GM21360 (cell line): Measurements from ENCODE around the gene NAPEPLD.
"Not testable (repeated sequence)": the region's sequence is repeated elsewhere in the genome, so short reads cannot be mapped to it uniquely, and the experiment has no call there.

Experiments used
- ATAC-seq: cut with Tn5 transposase; IDR thresholded peaks from one replicate; pipeline ENCODE4 v1.9.1; 2021; ENCODE audit warnings: mild to moderate bottlenecking, moderate library complexity; ENCODE audit not compliant: unreplicated experiment

The NAPEPLD gene

DNA sequence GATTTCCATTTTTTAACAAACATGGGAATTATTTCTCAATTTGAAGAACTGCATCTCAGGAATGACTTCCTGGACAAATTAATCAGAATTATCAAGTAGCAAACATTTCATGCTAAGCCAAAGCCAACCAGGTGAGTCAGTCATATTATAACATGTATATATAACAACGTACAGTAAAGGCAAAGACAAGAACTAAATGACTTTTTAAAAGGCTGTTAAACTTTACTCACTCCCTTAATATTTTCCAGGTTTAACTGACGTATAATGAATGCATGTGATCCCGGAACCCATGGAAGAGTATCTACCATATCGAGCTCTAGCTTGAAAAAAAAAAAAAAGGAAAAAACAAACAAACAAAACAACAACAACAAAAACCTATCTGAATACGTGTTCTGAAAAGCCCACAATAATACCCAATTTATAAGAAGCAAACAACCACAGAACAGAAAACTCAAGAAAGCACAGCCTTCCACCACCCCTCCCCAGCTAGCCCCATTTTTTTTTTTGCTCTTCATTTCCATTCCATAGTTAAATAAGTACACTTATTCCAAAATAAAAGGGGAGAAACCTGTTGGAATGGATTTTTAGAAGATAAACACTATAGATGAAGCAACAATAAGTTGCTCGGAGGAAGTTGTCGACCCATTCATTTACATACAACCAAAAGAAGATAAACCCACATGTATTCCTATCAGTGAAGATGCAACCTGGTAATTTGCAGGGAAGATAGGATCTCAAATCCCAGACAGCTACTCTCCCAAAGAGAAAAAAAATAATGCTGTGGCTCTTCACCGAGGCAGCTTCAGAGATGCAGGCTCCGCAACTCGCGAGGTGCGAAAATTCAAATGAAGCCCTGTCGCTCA, 537 bp downstream of the NAPEPLD start:
- ATAC-seq, result no peak

DNA sequence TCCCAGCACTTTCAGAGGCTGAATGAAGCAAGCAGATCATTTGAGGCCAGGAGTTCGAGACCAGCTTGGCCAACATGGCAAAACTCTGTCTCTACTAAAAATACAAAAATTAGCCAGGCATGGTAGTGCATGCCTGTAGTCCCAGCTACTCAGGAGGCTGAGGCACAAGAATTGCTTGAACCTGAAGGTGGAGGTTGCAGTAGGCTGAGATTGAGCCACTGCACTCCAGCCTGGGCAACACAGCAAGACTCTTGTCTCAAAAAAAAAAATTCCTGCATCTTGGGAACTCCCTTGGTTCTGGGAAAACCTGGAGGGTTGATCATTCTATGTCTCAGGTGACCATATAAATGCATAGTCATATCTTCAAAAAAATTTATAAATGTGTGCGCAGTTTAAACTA, 4.1 kb downstream of the NAPEPLD start:
- ATAC-seq, result not testable (repeated sequence)

DNA sequence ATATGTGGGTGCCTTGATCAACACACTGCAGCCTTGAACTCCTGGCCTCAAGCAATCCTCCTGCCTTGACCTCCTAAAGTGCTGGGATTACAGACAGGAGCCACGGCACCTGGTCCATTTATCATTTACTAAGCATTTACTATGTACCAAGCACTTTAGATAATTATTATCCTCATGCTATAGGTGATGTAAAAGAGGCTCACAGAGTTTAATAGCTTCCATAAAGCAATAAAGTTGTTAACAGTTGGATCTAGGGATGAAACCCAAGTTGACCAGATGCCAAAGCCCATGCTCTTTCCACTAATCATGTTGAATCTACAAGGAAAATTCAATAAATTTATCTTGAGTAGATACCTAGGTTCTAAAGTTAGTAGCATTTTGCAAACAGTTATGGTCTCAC, 5.0 kb downstream of the NAPEPLD start:
- ATAC-seq, result no peak

DNA sequence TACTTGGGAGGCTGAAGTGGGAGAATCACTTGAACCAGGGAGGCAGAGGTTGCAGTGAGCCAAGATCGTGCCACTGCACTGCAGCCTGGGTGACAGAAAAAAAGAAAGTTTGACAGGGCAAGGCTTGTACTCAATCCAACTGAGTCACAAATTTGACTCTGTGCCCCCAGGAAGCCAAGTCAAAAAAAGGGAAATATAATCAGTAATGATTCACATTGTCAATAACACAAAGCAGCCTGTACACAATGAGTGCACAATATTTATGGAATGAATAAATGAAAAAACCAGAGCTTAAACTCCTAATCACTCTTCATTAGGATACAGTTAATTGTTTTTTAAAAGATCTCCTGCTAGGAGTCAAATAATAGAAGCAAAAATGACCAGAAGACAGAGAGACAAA, 6.4 kb downstream of the NAPEPLD start:
- no peak for ATAC-seq

DNA sequence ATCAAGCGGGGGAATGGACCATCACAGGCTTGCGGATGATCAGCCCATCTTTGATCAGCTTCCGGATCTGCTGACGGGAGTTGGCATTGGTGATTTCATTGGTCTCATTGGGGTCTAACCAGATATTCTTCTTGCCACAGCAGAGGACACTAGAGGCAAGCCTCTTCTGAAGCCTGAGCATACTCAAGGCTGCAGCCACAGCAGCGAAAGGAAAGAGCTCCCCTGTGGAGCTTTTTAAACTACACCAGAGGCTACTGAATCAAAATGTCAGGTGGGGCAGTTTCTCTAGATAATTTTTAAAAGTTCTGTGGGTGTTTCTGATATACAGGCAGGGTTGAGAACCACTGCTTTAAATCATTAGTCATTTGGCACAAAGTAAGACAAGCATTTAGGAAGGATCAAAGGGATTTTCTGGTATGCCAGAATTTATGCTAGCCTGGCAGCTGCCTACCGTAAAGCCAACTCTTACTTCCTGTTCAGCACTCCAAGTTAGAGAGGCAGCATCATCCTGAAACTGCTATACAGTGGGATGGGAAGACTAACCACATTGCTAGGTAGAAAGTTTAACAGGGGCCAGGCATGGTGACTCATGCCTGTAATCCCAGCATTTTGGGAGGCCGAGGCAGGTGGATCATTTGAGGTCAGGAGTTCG, 7.0 kb downstream of the NAPEPLD start:
- no peak for ATAC-seq

DNA sequence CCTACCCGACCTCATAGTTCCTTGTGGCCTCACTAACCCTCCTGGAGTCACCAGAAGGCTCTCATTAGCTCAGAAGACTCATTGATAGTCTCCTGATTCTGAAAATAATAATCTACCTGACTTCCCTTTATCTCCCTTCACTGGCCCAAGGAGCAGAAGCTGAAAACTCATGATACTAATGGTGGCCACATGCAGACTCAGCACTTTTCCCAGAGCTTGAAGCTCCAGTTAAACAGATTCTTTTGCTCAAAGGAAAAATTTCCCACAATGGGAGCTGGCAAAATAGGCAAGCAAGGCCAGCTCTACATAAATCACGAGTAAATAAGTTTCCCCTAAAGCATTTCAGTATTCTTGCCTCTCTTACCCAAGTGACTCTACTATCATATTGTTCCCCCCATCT, 8.2 kb downstream of the NAPEPLD start:
- ATAC-seq, result no peak

DNA sequence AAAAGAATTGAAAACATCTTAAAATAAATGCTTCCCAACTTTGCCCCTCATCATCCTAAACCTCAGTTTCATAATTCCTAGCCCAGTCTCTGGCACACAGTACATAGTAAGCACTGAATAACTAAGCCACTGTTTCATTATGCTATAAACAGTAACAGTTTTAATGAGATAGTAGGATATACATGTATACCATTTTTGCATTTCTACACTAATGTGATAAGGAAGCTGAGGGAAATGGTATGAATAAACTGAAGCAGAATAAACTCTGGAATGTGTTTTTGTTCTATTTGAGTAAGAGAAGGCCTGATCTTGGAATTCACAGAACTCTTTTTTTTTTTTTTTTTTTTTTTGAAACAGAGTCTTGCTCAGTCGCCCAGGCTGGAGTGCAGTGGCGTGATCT, 8.8 kb downstream of the NAPEPLD start:
- ATAC-seq, result no peak

DNA sequence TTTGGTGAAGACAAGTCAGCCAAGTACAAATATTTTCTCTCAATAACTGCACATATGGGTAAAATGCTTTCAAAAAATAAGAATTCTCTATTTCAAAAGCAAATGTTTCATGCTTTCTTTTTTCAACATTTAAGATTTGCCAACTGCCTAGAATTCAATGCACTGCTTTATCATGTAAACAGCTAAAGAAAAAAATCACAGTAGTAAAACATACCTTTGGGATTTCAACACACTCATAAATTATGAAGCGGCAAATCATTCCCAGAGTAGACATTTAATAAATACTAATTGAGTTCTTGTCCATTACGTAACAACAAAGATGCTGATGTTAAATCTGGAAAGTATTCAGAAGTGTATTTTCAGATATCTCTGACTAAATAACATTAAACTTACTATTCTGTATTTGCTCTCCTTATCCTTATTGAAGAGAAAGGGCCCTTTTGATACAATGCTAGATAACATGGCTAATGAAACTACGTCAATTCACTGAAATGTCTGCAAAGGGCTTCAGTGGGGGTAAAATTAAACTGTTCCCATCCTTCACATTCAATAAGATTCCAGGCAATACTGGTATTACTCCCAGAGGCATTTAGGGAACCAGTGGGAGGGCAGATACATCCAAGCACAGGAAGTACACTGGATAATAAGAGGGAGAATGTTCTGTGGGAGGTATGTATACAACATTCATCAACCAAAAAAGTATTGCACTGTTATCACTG, 13.9 kb downstream of the NAPEPLD start:
- ATAC-seq, result no peak

DNA sequence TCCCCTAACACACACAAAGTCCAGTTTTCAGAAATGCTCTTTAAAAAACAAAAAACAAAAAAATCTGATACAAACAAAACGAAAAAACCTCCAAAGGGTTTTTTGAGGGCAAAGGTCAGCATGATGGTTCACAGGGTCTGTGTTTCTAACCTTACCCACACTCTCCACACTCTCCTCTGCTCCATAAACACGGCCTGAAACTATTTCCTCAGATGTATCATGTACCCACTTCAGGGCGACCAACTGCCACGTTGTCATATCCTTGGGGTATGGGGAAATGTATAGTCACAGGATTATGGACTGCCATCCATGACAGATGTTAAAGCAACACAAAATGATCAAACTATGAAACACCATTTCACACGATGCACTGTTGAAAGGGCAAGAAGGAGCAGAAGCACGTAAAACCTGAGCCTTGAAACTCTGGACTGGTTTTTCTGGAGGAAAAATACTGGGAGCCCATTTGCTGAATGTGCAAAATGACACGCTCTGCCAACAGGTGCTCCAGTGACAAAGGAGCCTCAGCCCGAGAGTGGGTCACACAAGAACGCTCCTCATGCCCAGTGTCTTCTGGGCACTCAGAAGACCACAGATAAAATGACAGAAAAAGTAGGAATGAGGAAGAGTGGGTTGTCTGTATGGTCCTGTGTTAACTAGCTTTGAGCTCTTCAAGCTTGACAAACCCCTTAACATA, 15.8 kb downstream of the NAPEPLD start:
- no peak for ATAC-seq

DNA sequence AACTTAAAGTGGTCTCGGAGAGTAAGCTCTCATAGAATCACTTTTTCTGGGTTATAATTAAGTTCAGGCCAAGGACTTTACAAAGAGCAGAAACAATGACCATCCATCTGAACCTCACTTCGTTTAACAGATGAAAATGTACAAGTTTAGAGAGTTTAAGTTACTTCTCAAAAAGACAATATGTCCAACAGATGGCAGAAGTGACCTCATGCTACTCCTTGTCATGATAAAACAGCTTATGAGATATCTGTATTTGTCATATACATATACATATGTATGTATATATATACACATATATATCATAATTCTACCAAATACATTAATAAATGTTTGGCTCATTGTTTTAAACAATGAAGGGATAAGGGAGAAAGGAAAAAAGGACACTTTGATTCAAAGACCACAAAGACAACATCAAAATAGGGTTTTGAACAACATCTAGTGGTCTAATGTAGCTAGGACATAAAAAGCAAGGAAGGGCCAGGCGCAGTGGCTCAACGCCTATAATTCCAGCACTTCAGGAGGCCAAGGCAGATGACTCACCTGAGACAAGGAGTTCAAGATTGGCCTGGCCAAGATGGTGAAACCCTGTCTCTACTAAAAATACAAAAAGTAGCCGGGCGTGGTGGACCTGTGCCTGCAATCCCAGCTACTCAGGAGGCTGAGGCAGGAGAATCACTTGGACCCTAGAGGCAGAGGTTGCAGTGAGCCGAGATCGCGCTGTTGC, 17.8 kb downstream of the NAPEPLD start:
- no peak for ATAC-seq

DNA sequence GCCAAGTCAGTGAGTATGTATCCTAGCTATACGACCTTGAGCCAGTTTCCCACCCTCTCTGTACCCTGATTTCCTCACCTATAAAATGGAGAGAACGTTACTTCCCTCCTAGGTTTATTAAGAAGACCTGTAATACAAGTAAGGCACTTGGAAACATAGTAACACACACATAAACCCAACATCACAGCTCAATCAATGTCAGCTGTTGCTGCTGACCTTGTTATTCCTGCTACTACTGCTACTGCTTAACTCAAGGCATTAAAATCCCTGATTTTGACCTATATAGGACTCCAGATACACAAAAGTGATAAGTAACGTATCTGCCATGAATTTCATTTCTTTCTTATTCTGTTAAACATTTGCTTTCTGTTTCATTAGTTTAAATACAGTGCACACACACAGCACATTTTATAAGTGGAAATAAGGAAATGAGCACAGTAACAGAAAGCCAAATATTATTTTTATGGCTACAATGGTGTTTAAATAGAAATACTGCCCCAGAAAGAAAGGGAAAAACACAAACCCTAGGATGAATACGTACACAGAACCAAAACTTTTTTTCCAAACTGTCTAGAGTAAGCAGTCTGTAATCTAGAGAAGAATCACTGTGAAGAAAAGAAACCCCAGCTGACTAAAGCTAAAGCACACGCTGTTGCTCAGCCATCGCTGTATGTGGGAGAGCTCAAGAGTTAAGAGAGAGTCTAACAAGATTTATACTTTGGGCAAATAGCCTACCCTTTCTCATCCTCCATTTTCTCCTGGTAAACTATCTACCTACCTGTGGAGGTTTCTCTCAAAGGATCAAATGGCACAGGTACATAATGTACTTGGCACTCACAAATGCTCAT, 19.0 kb downstream of the NAPEPLD start:
- ATAC-seq, result no peak

DNA sequence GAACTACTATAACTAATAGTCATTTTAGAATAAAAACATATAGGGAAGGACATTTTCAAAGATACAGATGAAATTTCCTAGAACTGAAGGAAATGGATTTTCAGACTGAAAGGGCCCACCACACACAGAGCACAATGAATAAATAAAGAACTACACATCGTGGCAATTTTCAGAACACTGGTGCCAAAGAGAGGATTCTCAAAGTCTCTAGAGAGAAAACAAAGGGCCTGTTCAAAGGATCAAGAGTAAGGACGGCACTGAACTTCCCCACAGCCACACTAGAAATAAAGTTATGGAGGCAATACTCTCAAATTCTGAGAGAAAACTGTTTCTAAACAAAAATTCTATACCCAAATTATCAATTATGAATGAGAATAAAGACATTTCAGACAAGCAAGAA, 21.9 kb downstream of the NAPEPLD start:
- ATAC-seq, result no peak

DNA sequence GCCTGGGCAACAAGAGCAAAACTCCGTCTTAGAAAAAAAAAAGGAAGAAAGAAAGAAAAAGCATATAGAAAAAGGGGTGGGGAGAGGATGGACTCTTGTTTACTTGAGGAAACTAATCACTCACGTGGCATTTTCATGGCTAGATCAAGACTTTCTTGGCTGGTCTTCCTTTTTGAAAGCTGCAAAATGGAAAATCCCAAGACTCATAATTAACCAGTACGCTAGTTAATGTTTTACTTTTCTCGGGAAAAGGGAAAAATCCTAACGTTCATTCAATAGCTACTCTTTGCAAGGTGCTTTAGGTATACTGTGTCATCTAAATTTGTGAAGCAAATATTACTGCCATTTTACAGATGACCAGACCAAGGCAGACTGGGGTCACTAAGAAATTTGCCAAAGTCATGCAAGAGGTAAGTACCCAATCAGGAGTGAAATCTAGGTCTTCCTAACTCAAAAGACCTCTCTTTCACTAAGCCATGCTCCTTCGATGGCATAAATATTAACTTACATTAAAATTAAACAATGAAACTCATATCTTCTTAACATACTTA, 24.4 kb downstream of the NAPEPLD start:
- ATAC-seq, result no peak

DNA sequence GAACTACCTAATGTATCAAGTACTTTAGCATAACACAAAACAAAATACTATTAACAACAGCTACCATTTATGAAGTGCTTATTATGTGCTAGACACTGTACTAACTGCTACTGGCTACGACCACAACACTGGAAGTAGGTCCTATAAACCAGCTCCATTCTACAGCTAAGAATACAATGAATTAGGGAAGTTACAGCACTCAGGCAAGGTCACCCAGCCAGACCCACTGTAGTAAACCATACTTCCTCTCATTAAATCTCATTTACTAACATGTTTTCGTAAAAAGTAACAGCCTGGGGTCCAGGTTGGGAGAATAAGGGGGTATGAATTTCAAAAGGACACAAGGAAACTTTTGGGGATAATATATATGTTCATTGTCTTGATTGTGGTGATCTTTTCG, 25.4 kb downstream of the NAPEPLD start:
- no peak for ATAC-seq

DNA sequence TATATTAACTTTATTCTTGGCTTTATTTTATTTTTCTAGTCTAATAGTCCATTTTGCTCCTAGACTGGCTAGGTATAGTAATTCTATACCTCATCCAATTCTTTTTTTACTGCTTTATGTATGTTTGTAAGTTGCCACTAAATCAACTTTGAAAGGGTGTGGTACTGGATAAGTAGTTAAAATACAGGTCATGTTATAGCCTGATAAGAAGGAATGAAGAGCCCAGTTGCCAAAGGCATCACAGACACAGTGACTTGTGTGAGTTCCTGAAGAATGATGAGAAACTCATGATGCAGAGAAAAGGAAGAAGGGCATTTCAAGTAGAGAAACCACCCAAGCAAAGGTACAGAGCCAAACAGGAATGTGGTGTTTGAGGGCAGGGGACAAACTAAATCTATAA, 27.3 kb downstream of the NAPEPLD start:
- no peak for ATAC-seq

DNA sequence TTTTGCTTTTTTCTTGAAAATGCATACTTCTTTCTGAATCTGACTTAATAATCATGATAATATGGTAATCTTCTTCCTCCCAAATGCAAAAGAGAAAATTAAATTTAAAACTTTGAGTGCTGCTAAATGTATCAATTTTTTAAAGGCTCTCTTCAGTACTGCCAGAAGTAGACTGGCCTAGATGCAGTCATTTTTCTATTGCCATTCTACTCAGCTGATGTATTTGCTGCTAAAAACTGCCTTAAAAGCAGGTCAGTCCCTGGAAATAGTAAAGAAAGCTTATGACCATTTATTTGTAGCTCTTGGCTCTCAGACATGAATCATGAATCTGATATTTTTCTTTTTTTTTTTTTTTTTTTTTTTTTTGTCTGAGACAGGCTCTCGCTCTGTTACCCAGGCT, 28.5 kb downstream of the NAPEPLD start:
- no peak for ATAC-seq

DNA sequence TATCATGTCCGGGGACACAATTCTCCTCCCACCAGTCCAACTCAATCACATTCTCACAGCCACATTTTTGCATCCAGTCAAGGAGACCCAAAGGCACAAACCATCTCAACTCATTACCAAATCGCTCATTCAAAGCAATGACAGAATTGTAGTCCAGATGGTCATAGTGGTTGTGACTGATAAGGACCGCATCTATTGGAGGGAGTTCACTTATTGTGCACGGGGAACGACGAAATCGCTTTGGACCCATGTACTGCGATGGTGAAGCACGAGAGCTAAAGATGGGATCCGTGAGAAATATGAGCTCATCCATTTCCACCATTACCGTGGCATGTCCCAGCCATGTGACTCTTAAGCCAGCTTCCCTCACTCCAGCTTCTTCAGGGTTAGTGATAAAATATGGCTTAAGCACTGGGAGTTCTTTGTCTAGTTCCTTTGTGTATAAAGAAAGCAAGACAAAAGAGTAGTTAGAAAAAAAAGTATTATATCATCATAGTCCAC, 29.1 kb downstream of the NAPEPLD start:
- ATAC-seq, result no peak

DNA sequence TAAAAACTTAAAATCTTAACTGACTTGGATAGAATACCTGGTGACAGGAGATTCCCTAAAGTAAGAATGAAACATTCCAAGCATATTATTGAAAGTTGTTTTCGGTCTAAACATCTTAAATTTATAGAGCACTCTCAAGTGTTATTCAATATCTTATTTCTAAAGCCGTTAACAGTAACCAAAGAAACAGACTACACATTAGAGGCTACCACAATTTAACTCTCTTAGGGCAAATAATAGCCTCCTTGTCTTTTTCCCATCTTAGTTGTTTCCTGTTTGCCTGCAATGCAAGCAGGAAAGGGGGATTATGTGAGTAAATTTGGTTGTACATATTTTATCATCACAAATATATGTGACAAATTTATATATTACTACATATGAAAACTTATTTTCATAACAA, 31.4 kb downstream of the NAPEPLD start:
- ATAC-seq, result no peak

DNA sequence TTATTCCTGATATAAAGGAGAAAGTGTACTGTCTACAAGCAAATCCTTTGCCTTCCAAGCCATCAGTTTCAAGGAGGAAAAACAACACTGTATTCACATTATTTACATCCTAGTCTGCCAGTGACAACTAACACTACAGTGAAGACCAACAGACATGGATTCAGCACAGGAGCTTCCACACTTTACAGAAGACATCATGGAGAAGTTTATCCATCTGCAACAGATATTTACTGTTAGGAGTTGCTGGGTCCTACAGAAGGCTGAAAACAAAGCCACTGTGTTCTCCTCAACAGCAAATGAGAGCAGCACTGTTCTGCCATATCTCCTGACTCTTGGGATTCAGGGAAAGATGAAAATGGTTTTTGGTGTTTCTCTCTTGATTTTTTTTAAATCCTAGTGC, 31.9 kb downstream of the NAPEPLD start:
- no peak for ATAC-seq
